Endodermal cell (in vitro differentiated cells): ENCODE data around the gene RAB11B. TPM values are rescaled to one million over a fixed set of nuclear protein-coding genes. Genes with fewer than 3 reads are reported as not detected.
"Not testable (repeated sequence)": the region's sequence is repeated elsewhere in the genome, so short reads cannot be mapped to it uniquely, and the experiment has no call there.

Experiments
- DNase-seq: peaks from one replicate; pipeline ENCODE4 v3.0.0-alpha.2; 2017
- H3K27ac ChIP-seq: 2 replicates; pipeline ENCODE4 v1.5.1; 2013; ENCODE audit warnings: mild to moderate bottlenecking, low read depth, low read length, moderate library complexity
- H3K27me3 ChIP-seq: 2 replicates; pipeline ENCODE4 v1.6.1; 2013; ENCODE audit warnings: mild to moderate bottlenecking, low read length, moderate library complexity; ENCODE audit not compliant: insufficient read depth, control insufficient read depth, poor library complexity, severe bottlenecking
- H3K36me3 ChIP-seq: 2 replicates; pipeline ENCODE4 v1.7.0; 2013; ENCODE audit warnings: mild to moderate bottlenecking, low read length, moderate library complexity; ENCODE audit not compliant: control insufficient read depth, insufficient read depth
- H3K4me1 ChIP-seq: one replicate; pipeline ENCODE4 v1.7.0; 2013; ENCODE audit warnings: low read length; ENCODE audit not compliant: control insufficient read depth, insufficient read depth
- H3K4me3 ChIP-seq: 2 replicates; pipeline ENCODE4 v1.5.1; 2013; ENCODE audit warnings: mild to moderate bottlenecking, low read length, moderate library complexity
- H3K9ac ChIP-seq: 2 replicates; pipeline ENCODE4 v1.6.1; 2013; ENCODE audit warnings: mild to moderate bottlenecking, low read length, moderate library complexity; ENCODE audit not compliant: poor library complexity, severe bottlenecking; ENCODE audit errors: extremely low read depth
- H3K9me3 ChIP-seq: 2 replicates; pipeline ENCODE4 v1.6.1; 2013; ENCODE audit warnings: mild to moderate bottlenecking, low read length, moderate library complexity; ENCODE audit not compliant: control insufficient read depth
- H3K27ac Mint-ChIP-seq: 2 replicates; pipeline ENCODE4 v1.8.0; 2020; ENCODE audit warnings: mixed read lengths
- H3K27me3 Mint-ChIP-seq: 2 replicates; pipeline ENCODE4 v1.8.0; 2021; ENCODE audit warnings: mild to moderate bottlenecking, mixed read lengths; ENCODE audit not compliant: insufficient read depth
- H3K36me3 Mint-ChIP-seq: 2 replicates; pipeline ENCODE4 v1.8.0; 2020; ENCODE audit warnings: low read depth, mixed read lengths
- H3K4me1 Mint-ChIP-seq: 2 replicates; pipeline ENCODE4 v1.8.0; 2020; ENCODE audit warnings: mixed read lengths
- H3K4me3 Mint-ChIP-seq: 2 replicates; pipeline ENCODE4 v1.8.0; 2020; ENCODE audit warnings: mild to moderate bottlenecking, moderate library complexity, mixed read lengths
- H3K9me3 Mint-ChIP-seq: 2 replicates; pipeline ENCODE4 v1.8.0; 2020; ENCODE audit warnings: mild to moderate bottlenecking, mixed read lengths
- CTCF ChIP-seq: fragments of 200-600 bp; sonication (generic); conservative IDR thresholded peaks from 2 replicates; pipeline ENCODE4 v1.5.0; 2021; ENCODE audit warnings: antibody characterized with exemption, mild to moderate bottlenecking
- WGBS, 2 experiments: methylation state at CpG; one replicate each; pipeline versions ENCODE4 v1.1.5 to v1.1.7; 2013; ENCODE audit warnings: missing lambda C conversion rate in 2 of 2, mixed read lengths in 1 of 2; ENCODE audit not compliant: insufficient coverage in 1 of 2, insufficient read length in 1 of 2; 5-methylcytosine and 5-hydroxymethylcytosine counted together
- long read RNA-seq, 4 experiments: library from polyadenylated mRNA in 2 of 4; library from RNA in 1 of 4; library from capped mRNA in 1 of 4; stranded (forward) in 3 of 4; unstranded in 1 of 4; transcript quantifications; one replicate each; pipeline ENCODE4 v2.0.0, GENCODE V29; 2020 to 2021; ENCODE audit warnings: inconsistent platforms in 1 of 4
- polyA plus RNA-seq, 2 experiments: library from polyadenylated mRNA; stranded (reverse); fragments of 50-300 nt; gene quantifications; one replicate each; pipeline ENCODE4 v1.2.3, GENCODE V29; 2013
- total RNA-seq, 2 donors: library from RNA; stranded (reverse); fragmentation: NEBNext Ultra II Directional in 1 of 2; extraction: Animal tissue kit (Norgen Biotek cat#: 25700) in 1 of 2; gene quantifications; 2 replicates in 1 of 2; 3 replicates in 1 of 2; pipeline ENCODE4 v1.2.1, GENCODE V29; 2021

The RAB11B gene
- total RNA-seq, result 100 to 1,000 TPM; 137 to 146 TPM
- 116 TPM for polyA plus RNA-seq (2013, experiment 1 of 2)
- polyA plus RNA-seq (2013, experiment 2 of 2), result 110 TPM
- long read RNA-seq, experiment 1, transcript RAB11B-201 (5 exons, 1,751 nt), result major isoform, 62 of 105 reads
- long read RNA-seq, experiment 1, partial matches to known transcripts, result 38 of 105 reads
- long read RNA-seq, experiment 1, other reads (novel, unspliced or antisense), result 3 of 105 reads
- long read RNA-seq, experiment 2, transcript RAB11B-201 (5 exons, 1,751 nt), result major isoform, 342 of 384 reads
- long read RNA-seq, experiment 2, transcript RAB11B-202 (4 exons, 894 nt), result minor isoform, 33 of 384 reads
- long read RNA-seq, experiment 2, partial matches to known transcripts, result 7 of 384 reads
- long read RNA-seq, experiment 2, other reads (novel, unspliced or antisense), result 1 of 384 reads
- long read RNA-seq, experiment 3, transcript RAB11B-201 (5 exons, 1,751 nt), result major isoform, 281 of 307 reads
- long read RNA-seq, experiment 3, transcript RAB11B-202 (4 exons, 894 nt), result minor isoform, 19 of 307 reads
- long read RNA-seq, experiment 3, partial matches to known transcripts, result 1 of 307 reads
- long read RNA-seq, experiment 3, other reads (novel, unspliced or antisense), result 6 of 307 reads
- long read RNA-seq, experiment 4, transcript RAB11B-201 (5 exons, 1,751 nt), result major isoform, 218 of 222 reads
- long read RNA-seq, experiment 4, partial matches to known transcripts, result 2 of 222 reads
- long read RNA-seq, experiment 4, other reads (novel, unspliced or antisense), result 2 of 222 reads

GRCh38 chr19:8389891-8390616, at the start of gene RAB11B:
RAB11B (plus strand) TSS chr19:8390360; CDS start chr19:8390417, 57 bp downstream.
- H3K27ac ChIP-seq, result peak within 1 kb of the TSS; percentile 100
- Mint-ChIP-seq H3K36me3 (peaks cover 22% of the 10 kb centered on the region), H3K4me3 (peak within 1 kb of the TSS; percentile 79), H3K4me1 (peaks cover 12% of the 10 kb centered on the region), H3K27me3 (no peaks in the 10 kb centered on the region), H3K27ac (peak within 1 kb of the TSS; percentile 99), H3K9me3 (peaks cover 14% of the 10 kb centered on the region)
- H3K4me1 ChIP-seq, result peaks cover 11% of the 10 kb centered on the region
- no peak for TF ChIP-seq CTCF
- H3K36me3 ChIP-seq, result peaks cover 10% of the 10 kb centered on the region
- H3K4me3 ChIP-seq, result peak within 1 kb of the TSS; percentile 82
- H3K27me3 ChIP-seq, result no peaks in the 10 kb centered on the region
- 0% methylated on average over 47 to 70 of the region's 70 CpGs for whole genome bisulfite sequencing, 2 experiments
- peak; percentile 100 for DNase-seq
- H3K9ac ChIP-seq, result peak within 1 kb of the TSS; percentile 98
- H3K9me3 ChIP-seq, result peaks cover 15% of the 10 kb centered on the region

- peak; percentile 26 for DNase-seq
- peaks cover 50% of the 10 kb centered on the region for H3K27me3 Mint-ChIP-seq
- H3K36me3 Mint-ChIP-seq, H3K36me3 ChIP-seq, H3K9me3 Mint-ChIP-seq, H3K9me3 ChIP-seq, H3K9ac ChIP-seq, H3K4me1 ChIP-seq, H3K4me3 ChIP-seq, H3K27ac ChIP-seq, H3K4me3 Mint-ChIP-seq, H3K27ac Mint-ChIP-seq, H3K4me1 Mint-ChIP-seq: not testable (repeated sequence)
- WGBS, 2 experiments, result 85 to 89% methylated on average over 4 of the region's 4 CpGs
- peaks cover 23% of the 10 kb centered on the region for H3K27me3 ChIP-seq
Measured at GRCh38 chr19:8341504-8341903, 48.7 kb upstream of the RAB11B start.

- H3K27ac Mint-ChIP-seq, result no peak overlapping the region
- DNase-seq, result peak; percentile 66
- Histone ChIP-seq H3K36me3 (no peaks in the 10 kb centered on the region), H3K4me3 (no peak overlapping the region), H3K9ac (no peak overlapping the region), H3K4me1 (no peaks in the 10 kb centered on the region), H3K27ac (no peak overlapping the region), H3K9me3 (no peaks in the 10 kb centered on the region), H3K27me3 (peaks cover 20% of the 10 kb centered on the region)
- H3K4me1 Mint-ChIP-seq, result peaks cover 4% of the 10 kb centered on the region
- no peaks in the 10 kb centered on the region for H3K9me3 Mint-ChIP-seq
- 47 to 57% methylated on average over 4 to 14 of the region's 14 CpGs for WGBS, 2 experiments
- peak overlapping the region; percentile 56 for H3K4me3 Mint-ChIP-seq
- no peak for TF ChIP-seq CTCF
- no peaks in the 10 kb centered on the region for H3K36me3 Mint-ChIP-seq
- H3K27me3 Mint-ChIP-seq, result peaks cover 42% of the 10 kb centered on the region
Measured at GRCh38 chr19:8342316-8342683, 47.9 kb upstream of the RAB11B start.
